ENCODE data around the gene NRIP2.

- TF ChIP-seq EZH2 (IDR thresholded peaks at IDR 0.05; ENCODE audit: low read depth) (no peak), CTCF (conservative IDR thresholded peaks at IDR 0.05) (no peak)
Observed at GRCh38 chr12:2844786-2845185, 10.0 kb upstream of the NRIP2 start.
